HFFc6 (cell line): ENCODE data around the gene BRIP1. TPM values are rescaled to one million over a fixed set of nuclear protein-coding genes. Genes with fewer than 3 reads are reported as not detected.

Experiments used
- DNase-seq: peaks from one replicate; pipeline ENCODE4 v3.0.0-alpha.2; 2018
- H3K27ac Mint-ChIP-seq: 2 replicates; pipeline ENCODE4 v1.8.0; 2020; ENCODE audit warnings: mild to moderate bottlenecking, mixed read lengths
- H3K27me3 Mint-ChIP-seq: 2 replicates; pipeline ENCODE4 v1.8.0; 2021; ENCODE audit warnings: mild to moderate bottlenecking, moderate library complexity, mixed read lengths; ENCODE audit not compliant: insufficient read depth
- H3K36me3 Mint-ChIP-seq: 2 replicates; pipeline ENCODE4 v1.8.0; 2021; ENCODE audit warnings: low read depth, mixed read lengths
- H3K4me1 Mint-ChIP-seq: 2 replicates; pipeline ENCODE4 v1.8.0; 2020; ENCODE audit warnings: low read depth, mixed read lengths
- H3K4me3 Mint-ChIP-seq: 2 replicates; pipeline ENCODE4 v1.8.0; 2020; ENCODE audit warnings: mild to moderate bottlenecking, moderate library complexity, mixed read lengths
- H3K9me3 Mint-ChIP-seq: 2 replicates; pipeline ENCODE4 v1.8.0; 2020; ENCODE audit warnings: mild to moderate bottlenecking, mixed read lengths
- total RNA-seq, 6 experiments: library from RNA; stranded (reverse); fragmentation: NEBNext Ultra II Directional; extraction: Animal tissue kit (Norgen Biotek cat#: 25700); gene quantifications; 2 replicates in 1 of 6; 3 replicates in 5 of 6; pipeline ENCODE4 v1.2.3, GENCODE V29; 2021
- TF ChIP-seq, protein P1 (sequence below): fragments of 200-600 bp; sonication (generic); IDR thresholded peaks from 2 replicates; pipeline ENCODE4 v1.5.0; 2021; ENCODE audit warnings: antibody characterized with exemption, mild to moderate bottlenecking

Gene BRIP1
- total RNA-seq, 6 experiments from 2014 or later, result 4.6 to 9.7 (median 8.5) TPM

DNA sequence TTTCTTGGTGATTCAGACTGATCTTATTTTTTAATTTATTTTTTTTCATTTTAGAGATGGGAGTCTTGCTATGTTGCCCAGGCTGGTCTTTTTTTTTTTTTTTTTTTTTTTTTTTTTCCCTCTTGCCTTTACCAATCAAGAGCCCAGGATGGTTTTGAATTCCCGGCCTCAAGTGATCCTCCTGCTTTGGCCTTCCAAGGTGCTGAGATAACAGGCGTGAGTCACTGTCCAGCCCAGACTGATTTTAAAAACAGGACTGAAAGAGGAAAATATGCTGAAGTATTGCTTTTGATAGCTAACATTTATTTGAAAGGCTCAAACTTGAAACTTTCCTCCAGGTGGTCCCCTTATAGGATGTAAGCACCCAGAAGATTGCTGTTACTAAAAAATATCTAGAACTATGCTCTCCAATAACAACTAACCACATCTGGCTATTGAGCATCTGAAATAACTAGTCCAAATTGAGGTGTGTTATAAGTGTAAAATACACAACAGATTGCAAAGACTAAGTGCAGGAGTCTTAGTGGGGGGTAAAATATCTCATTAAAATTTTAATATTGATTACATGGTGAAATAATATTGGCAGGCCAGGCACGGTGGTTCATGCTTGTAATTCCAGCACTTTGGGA lies 15.8 kb upstream of the BRIP1 start:
- Mint-ChIP-seq H3K27ac (no peak overlapping the region), H3K36me3 (no peaks in the 10 kb centered on the region; the same call in 1 of the 2 replicates), H3K4me3 (no peak overlapping the region), H3K27me3 (no peaks in the 10 kb centered on the region), H3K9me3 (no peaks in the 10 kb centered on the region), H3K4me1 (no peaks in the 10 kb centered on the region)
- no peak for DNase-seq
- TF ChIP-seq, protein P1, sequence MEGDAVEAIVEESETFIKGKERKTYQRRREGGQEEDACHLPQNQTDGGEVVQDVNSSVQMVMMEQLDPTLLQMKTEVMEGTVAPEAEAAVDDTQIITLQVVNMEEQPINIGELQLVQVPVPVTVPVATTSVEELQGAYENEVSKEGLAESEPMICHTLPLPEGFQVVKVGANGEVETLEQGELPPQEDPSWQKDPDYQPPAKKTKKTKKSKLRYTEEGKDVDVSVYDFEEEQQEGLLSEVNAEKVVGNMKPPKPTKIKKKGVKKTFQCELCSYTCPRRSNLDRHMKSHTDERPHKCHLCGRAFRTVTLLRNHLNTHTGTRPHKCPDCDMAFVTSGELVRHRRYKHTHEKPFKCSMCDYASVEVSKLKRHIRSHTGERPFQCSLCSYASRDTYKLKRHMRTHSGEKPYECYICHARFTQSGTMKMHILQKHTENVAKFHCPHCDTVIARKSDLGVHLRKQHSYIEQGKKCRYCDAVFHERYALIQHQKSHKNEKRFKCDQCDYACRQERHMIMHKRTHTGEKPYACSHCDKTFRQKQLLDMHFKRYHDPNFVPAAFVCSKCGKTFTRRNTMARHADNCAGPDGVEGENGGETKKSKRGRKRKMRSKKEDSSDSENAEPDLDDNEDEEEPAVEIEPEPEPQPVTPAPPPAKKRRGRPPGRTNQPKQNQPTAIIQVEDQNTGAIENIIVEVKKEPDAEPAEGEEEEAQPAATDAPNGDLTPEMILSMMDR, result no peak

DNA sequence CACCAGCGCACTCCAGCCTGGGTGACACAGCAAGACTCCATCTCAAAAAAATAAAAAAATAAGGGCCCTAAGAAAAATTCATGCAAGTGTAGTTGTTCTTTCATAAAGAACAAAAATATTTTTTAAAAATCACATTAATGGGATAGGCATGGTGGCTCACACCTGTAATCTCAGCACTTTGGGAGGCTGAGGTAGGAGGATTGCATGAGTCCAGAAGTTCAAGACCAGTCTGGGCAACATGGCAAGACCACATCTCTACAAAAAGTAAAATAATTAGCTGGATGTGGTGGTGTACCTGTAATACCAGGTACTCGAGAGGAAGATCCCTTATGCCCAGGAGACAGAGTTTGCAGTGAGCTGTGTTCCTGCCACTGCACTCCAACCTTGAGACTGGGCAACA lies 15.2 kb upstream of the BRIP1 start:
- TF ChIP-seq, protein P1, result no peak
- no peak overlapping the region for H3K27ac Mint-ChIP-seq
- H3K9me3 Mint-ChIP-seq, result no peaks in the 10 kb centered on the region
- no peak for DNase-seq
- no peak overlapping the region for H3K4me3 Mint-ChIP-seq
- H3K4me1 Mint-ChIP-seq, result no peaks in the 10 kb centered on the region
- no peaks in the 10 kb centered on the region; the same call in 1 of the 2 replicates for H3K36me3 Mint-ChIP-seq
- H3K27me3 Mint-ChIP-seq, result no peaks in the 10 kb centered on the region

DNA sequence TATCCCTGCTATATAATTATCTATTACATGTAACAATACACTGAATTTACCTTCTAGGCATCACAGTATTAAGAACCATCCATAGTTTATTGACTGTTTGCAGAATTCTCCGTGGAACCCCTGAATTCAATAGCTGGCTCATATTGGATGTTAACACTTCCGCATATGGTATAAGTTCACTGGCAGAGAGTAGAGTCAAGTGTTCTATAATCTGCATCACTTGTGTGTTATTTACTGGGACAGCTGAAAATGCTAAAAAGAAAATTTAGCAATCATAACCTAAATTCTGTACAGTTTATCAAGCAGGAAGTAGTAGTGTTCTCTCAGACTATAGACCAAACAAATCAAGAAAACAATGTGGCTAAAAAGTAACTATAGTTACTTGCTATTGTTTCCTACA lies 14.5 kb upstream of the BRIP1 start:
- no peaks in the 10 kb centered on the region for H3K27me3 Mint-ChIP-seq
- no peak overlapping the region for H3K27ac Mint-ChIP-seq
- no peak overlapping the region for H3K4me3 Mint-ChIP-seq
- H3K36me3 Mint-ChIP-seq, result no peaks in the 10 kb centered on the region; the same call in 1 of the 2 replicates
- no peaks in the 10 kb centered on the region for H3K4me1 Mint-ChIP-seq
- TF ChIP-seq, protein P1, result no peak
- no peak for DNase-seq
- H3K9me3 Mint-ChIP-seq, result no peaks in the 10 kb centered on the region

DNA sequence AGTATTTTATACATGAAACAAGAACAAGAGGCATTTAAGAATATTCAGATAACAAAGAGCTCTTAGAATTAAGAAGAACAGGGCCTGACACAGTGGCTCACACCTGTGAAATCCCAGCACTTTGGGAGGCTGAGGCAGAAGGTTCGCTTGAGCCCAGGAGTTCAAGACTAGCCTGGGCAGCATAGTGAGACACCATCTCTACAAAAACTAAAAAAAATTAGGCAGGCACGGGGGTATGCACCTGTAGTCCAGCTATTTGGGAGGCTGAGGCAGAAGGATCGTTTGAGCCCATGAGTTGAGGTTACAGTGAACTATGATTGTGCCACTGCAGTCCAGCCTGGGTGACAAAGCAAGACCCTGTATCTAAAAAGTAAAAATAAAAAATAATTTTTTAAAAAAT lies 12.5 kb upstream of the BRIP1 start:
- TF ChIP-seq, protein P1, result no peak
- H3K27ac Mint-ChIP-seq, result no peak overlapping the region
- H3K4me3 Mint-ChIP-seq, result no peak overlapping the region
- no peak for DNase-seq
- no peaks in the 10 kb centered on the region for H3K4me1 Mint-ChIP-seq
- H3K36me3 Mint-ChIP-seq, result no peaks in the 10 kb centered on the region; the same call in 1 of the 2 replicates
- H3K9me3 Mint-ChIP-seq, result no peaks in the 10 kb centered on the region
- no peaks in the 10 kb centered on the region for H3K27me3 Mint-ChIP-seq

DNA sequence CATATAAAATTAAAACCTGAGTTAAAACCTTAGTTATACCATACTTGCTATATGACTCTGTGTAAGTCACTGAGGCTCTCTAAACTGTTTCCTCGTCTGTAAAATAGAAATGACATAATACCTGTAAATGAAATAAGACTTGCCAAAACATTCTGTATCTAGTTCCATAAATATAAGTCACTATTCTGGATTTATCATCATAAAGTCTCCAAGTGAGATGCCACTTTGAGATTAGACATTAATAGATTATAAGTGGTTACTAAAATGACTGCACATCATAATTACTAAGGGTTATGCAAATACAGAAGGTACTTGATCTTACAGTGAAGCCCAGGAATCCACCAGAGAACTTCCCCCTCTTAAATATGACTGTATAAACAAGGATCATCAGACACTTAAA lies 12.0 kb upstream of the BRIP1 start:
- no peaks in the 10 kb centered on the region for H3K9me3 Mint-ChIP-seq
- H3K4me3 Mint-ChIP-seq, result no peak overlapping the region
- TF ChIP-seq, protein P1, result no peak
- no peaks in the 10 kb centered on the region for H3K27me3 Mint-ChIP-seq
- H3K4me1 Mint-ChIP-seq, result no peaks in the 10 kb centered on the region
- no peak for DNase-seq
- H3K27ac Mint-ChIP-seq, result no peak overlapping the region
- H3K36me3 Mint-ChIP-seq, result no peaks in the 10 kb centered on the region; the same call in 1 of the 2 replicates
